ENCODE results near the gene PXMP4. TPM values are rescaled to one million over a fixed set of nuclear protein-coding genes. Genes with fewer than 3 reads are reported as not detected.

PXMP4 gene
- total RNA-seq, 1 donor from 2014 or later: 3.5 TPM

DNA sequence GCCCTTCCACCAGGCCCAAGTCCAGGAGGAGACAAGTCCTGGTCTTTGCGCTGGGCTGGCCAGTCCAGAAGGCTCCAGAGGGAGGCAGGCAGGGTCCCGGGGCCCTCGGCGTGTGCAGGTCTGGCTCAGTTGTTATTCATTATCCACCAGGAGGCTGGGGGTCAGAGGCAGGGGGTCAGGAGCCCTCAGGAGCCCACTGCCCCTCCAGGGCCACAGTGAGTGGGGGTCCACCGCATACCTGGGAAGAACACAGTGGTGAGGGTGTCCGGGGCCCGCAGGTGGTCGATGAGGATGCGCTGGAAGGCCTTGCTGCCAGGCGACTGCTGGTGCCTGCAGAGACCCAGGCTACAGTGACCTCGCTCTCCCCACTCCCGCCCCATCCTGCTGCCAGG, 62.4 kb downstream of the PXMP4 start:
- peaks cover 7% of the 10 kb centered on the region for H3K4me1 Mint-ChIP-seq
- Histone ChIP-seq H3K79me2 (ENCODE audit: low read depth) (no peaks in the 10 kb centered on the region), H3K4me2 (no peak overlapping the region), H3K27ac (no peak overlapping the region), H3K4me3 (no peak overlapping the region), H3K9me3 (ENCODE audit: low read depth) (no peaks in the 10 kb centered on the region), H4K20me1 (ENCODE audit: low read depth) (no peaks in the 10 kb centered on the region), H2AFZ (replicated peaks) (no peak overlapping the region), H3K4me1 (no peaks in the 10 kb centered on the region), H3K9ac (no peak overlapping the region), H3K36me3 (no peaks in the 10 kb centered on the region), H3K27me3 (no peaks in the 10 kb centered on the region), H3F3A (ENCODE audit: low read depth) (no peaks in the 10 kb centered on the region)
- H3K4me3 Mint-ChIP-seq: no peak overlapping the region
- H3K27me3 Mint-ChIP-seq (ENCODE audit: insufficient read depth, low read depth): peaks cover 6% of the 10 kb centered on the region
- no peaks in the 10 kb centered on the region for H3K9me3 Mint-ChIP-seq
- DNase-seq (ENCODE audit: low spot score): no peak
- no peak overlapping the region for H3K27ac Mint-ChIP-seq
- no peaks in the 10 kb centered on the region for H3K36me3 Mint-ChIP-seq
- TF ChIP-seq EZH2 (IDR thresholded peaks at IDR 0.05) (no peak), EZH2phosphoT487 (IDR thresholded peaks at IDR 0.05) (no peak)
- TF ChIP-seq, protein P1, sequence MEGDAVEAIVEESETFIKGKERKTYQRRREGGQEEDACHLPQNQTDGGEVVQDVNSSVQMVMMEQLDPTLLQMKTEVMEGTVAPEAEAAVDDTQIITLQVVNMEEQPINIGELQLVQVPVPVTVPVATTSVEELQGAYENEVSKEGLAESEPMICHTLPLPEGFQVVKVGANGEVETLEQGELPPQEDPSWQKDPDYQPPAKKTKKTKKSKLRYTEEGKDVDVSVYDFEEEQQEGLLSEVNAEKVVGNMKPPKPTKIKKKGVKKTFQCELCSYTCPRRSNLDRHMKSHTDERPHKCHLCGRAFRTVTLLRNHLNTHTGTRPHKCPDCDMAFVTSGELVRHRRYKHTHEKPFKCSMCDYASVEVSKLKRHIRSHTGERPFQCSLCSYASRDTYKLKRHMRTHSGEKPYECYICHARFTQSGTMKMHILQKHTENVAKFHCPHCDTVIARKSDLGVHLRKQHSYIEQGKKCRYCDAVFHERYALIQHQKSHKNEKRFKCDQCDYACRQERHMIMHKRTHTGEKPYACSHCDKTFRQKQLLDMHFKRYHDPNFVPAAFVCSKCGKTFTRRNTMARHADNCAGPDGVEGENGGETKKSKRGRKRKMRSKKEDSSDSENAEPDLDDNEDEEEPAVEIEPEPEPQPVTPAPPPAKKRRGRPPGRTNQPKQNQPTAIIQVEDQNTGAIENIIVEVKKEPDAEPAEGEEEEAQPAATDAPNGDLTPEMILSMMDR (IDR thresholded peaks at IDR 0.05): no peak

DNA sequence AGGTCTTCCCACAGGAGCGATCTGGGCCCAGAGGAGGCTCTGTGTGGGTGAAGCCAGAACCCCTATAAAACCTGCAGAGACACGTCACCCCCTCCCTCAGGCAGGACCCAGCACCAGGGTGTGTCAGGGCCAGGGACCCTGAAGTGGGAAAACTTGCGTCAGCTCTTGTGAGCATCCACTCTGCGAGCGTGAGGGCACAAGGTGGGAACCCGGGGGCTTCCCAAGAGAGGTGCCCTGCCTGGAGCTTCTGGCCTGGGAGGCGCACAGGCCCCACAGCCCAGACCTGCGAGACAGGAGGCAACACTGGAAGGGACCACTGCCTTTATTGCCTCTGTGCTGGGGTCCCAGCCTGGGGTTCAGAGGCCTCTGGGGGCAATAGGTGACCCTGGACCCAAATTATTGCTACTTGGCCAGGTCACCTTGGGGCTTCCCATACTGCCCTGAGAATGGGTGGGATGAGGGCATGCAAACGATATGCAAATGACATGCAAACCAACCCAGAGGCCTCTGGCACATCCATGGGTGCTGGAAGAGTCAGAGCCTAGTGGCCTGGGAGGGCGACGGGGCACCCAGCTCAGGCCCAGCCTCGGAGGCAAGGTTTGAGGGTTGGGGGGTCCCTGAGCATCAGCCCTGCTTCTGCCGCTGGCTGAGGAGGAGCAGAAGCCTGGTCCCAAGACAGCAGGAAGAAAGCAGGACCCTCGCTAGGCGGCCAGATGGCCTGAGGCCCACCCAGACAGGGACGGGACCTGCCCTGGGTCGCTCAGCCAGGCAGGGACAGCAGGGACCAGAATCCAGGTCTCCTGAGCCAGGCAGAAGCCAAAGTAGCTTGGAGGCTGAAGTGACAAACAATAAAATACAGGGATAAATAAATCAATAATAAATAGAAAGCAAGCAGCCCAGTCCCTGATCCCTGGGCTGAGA, 63.1 kb downstream of the PXMP4 start:
- Histone ChIP-seq H3K27me3 (no peaks in the 10 kb centered on the region), H3K79me2 (ENCODE audit: low read depth) (no peaks in the 10 kb centered on the region), H3K27ac (no peak overlapping the region), H4K20me1 (ENCODE audit: low read depth) (no peaks in the 10 kb centered on the region), H3K4me1 (no peaks in the 10 kb centered on the region), H3F3A (ENCODE audit: low read depth) (no peaks in the 10 kb centered on the region), H3K9ac (no peak overlapping the region), H2AFZ (replicated peaks) (no peak overlapping the region), H3K9me3 (ENCODE audit: low read depth) (no peaks in the 10 kb centered on the region), H3K36me3 (no peaks in the 10 kb centered on the region), H3K4me2 (no peak overlapping the region), H3K4me3 (no peak overlapping the region)
- TF ChIP-seq EZH2phosphoT487 (IDR thresholded peaks at IDR 0.05) (no peak), EZH2 (IDR thresholded peaks at IDR 0.05) (no peak)
- TF ChIP-seq, protein P1 (IDR thresholded peaks at IDR 0.05): no peak
- no peak for DNase-seq (ENCODE audit: low spot score)
- Mint-ChIP-seq H3K36me3 (no peaks in the 10 kb centered on the region), H3K27ac (no peak overlapping the region), H3K4me1 (peaks cover 5% of the 10 kb centered on the region), H3K4me3 (no peak overlapping the region), H3K27me3 (ENCODE audit: insufficient read depth, low read depth) (peaks cover 4% of the 10 kb centered on the region), H3K9me3 (no peaks in the 10 kb centered on the region)

DNA sequence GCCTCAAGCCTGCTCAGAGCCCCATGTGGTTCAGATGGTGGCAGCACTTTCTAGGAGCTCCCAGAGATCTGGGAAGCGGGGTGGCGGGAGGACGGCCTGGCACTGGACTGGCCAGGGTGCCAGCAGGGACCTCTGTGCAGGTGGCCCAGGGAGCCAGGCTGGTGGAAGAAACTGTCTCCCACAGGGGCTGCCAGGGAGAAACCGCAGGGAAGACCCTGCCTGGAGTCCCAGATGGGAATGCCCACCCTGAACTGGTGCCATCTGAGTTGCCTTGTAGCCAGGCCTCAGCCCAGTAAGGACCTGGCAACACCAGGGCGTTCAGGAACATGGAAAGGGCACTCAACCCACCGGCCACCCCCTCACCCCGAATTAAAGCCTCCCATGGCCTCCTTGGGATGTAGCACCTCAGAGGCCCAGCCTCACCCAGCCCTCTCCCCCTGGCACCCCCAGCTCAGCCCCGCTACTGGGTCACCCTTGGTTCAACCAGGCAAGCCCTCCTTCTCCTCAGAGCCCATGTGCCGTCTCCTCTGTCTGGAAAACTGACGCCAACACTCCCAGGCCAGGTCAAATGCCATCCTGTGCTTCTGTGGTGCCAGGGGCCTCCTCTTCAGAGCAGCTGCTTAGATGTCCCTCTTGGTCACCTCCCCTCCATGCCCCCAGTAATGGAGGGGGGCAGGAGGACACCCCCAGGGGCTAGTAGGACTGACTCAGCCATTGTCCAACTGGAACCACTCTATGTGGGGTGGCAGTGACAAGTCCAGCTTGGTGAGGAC, 63.9 kb downstream of the PXMP4 start:
- H3K9me3 Mint-ChIP-seq: no peaks in the 10 kb centered on the region
- H3F3A ChIP-seq (ENCODE audit: low read depth): no peaks in the 10 kb centered on the region
- no peak overlapping the region for H3K4me2 ChIP-seq
- H3K36me3 Mint-ChIP-seq: no peaks in the 10 kb centered on the region
- no peak overlapping the region for H3K4me3 Mint-ChIP-seq
- H3K27me3 ChIP-seq: no peaks in the 10 kb centered on the region
- no peaks in the 10 kb centered on the region for H3K9me3 ChIP-seq (ENCODE audit: low read depth)
- no peak overlapping the region for H3K9ac ChIP-seq
- no peak overlapping the region for H3K4me3 ChIP-seq
- TF ChIP-seq, protein P1 (IDR thresholded peaks at IDR 0.05): no peak
- TF ChIP-seq EZH2 (IDR thresholded peaks at IDR 0.05) (no peak), EZH2phosphoT487 (IDR thresholded peaks at IDR 0.05) (no peak)
- no peaks in the 10 kb centered on the region for H3K4me1 ChIP-seq
- peaks cover 5% of the 10 kb centered on the region for H3K4me1 Mint-ChIP-seq
- H3K79me2 ChIP-seq (ENCODE audit: low read depth): no peaks in the 10 kb centered on the region
- H3K27me3 Mint-ChIP-seq (ENCODE audit: insufficient read depth, low read depth): peaks cover 4% of the 10 kb centered on the region
- no peak overlapping the region for H2AFZ ChIP-seq (replicated peaks)
- H3K36me3 ChIP-seq: no peaks in the 10 kb centered on the region
- no peaks in the 10 kb centered on the region for H4K20me1 ChIP-seq (ENCODE audit: low read depth)
- H3K27ac ChIP-seq: no peak overlapping the region
- H3K27ac Mint-ChIP-seq: no peak overlapping the region
- no peak for DNase-seq (ENCODE audit: low spot score)

All from neural progenitor cell (in vitro differentiated cells).